GM08714 (cell line): ENCODE measurements around the gene SCFD2.

Experiments
- H3K4me3 ChIP-seq: fragments of 200-500 bp; sonication (Bioruptor generic); 2 replicates; pipeline ENCODE4 v1.5.1; 2014; ENCODE audit warnings: mild to moderate bottlenecking, low read length, inconsistent platforms
- ZNF274 ChIP-seq: IDR thresholded peaks from 2 replicates; pipeline ENCODE4 v1.6.1; 2012; ENCODE audit warnings: mild to moderate bottlenecking, low read depth, low read length

Gene SCFD2

DNA sequence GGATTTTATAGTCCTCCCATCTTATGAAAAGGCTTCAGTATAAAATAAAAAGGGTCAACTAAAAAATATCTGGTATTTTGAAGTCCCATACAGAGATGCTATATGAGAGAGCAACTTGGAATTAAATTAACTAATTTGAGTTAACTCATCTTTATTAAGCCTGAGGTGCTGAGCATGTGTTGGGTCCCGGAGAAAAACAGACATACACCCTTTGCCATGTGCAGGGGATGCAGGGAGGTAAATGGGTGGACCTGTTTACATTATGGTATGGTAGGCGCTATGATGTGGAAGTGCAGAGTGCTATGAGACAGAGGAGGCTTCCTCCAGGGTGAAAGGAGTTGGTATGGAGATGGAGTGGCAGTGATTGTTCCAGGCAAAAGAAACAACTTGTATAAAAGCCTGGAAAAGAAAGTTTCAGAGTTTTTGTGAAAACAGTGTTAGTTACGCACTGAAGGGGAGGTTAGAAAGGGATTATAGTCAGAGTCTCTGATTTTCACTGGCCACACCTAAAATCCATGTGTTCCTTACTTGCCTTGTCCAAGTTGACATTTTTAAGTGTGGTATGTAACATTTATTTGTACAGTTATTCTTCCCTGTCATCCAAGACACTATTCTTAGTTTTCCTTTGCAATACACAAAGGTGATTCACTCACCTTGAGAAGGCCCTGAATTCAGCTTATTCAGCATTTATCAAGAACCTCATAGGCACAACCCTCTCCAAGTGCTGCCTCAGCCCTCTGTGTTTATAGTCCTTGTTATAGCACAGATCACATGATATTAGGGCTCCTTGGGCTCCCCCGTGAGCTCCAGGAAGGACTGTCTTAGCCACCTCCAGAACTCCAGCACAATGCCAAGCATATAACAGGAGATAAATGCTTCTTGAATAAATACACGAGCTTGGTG, 351.7 kb downstream of the SCFD2 start:
- no peak for TF ChIP-seq ZNF274
- H3K4me3 ChIP-seq: no peak overlapping the region

DNA sequence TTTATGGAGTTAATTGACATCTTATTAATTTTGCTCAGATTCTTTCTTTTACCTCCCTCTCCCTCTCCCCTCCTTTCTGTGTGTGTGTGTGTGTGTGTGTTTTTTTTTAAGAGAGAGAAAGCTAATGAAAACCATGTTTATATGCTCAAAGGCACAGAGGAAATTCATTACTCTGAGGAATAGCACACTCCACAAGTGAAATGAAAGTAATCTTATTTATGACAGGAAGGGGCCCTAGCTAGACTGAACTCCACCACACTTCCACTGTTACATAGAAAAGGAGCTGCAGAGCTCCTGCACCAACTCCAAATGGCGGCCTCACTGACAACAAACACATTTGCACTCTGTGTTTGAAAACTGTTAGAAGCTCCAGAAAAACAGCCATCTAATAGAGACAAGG, 353.1 kb downstream of the SCFD2 start:
- peak overlapping the region; percentile 2; the same call in 1 of the 2 replicates for H3K4me3 ChIP-seq
- no peak for TF ChIP-seq ZNF274

- H3K4me3 ChIP-seq: no peak overlapping the region
- no peak for TF ChIP-seq ZNF274
Measured at GRCh38 chr4:53011259-53011905, 354.5 kb downstream of the SCFD2 start.

DNA sequence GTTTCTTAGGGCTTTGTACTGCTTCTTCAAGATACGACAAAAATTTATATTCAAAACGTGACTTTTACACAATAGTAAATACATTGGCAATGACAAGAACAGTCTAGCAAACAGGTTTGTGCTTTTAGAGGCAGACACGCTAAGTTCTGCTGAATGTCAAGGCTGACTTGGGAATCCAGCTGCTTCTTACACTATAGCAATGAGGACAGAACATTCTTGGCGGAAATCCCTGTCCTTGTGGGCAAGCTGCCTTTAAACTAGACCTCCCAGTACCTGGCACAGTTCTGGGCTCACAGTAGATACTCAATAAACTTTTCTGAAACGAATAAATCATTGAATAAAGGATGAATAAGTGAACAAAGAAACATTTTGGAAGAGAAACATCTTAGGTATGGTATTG, 355.5 kb downstream of the SCFD2 start:
- no peak for TF ChIP-seq ZNF274
- no peak overlapping the region for H3K4me3 ChIP-seq

GRCh38 chr4:53009824-53010223, 356.0 kb downstream of the SCFD2 start:
- no peak for TF ChIP-seq ZNF274
- H3K4me3 ChIP-seq: no peak overlapping the region

- TF ChIP-seq ZNF274: no peak
- H3K4me3 ChIP-seq: no peak overlapping the region
Measured at GRCh38 chr4:53007024-53007423, 358.8 kb downstream of the SCFD2 start.

- TF ChIP-seq ZNF274: no peak
- no peak overlapping the region for H3K4me3 ChIP-seq
Measured at GRCh38 chr4:53005808-53006207, 360.1 kb downstream of the SCFD2 start.

GRCh38 chr4:53005149-53005546, 360.7 kb downstream of the SCFD2 start:
- no peak for TF ChIP-seq ZNF274
- H3K4me3 ChIP-seq: no peak overlapping the region

- H3K4me3 ChIP-seq: no peak overlapping the region
- TF ChIP-seq ZNF274: no peak
Measured at GRCh38 chr4:53004497-53005148, 361.2 kb downstream of the SCFD2 start.

- no peak overlapping the region for H3K4me3 ChIP-seq
- no peak for TF ChIP-seq ZNF274
Measured at GRCh38 chr4:53003959-53004358, 361.9 kb downstream of the SCFD2 start.

- no peak for TF ChIP-seq ZNF274
- no peak overlapping the region for H3K4me3 ChIP-seq
Measured at GRCh38 chr4:53000560-53000959, 365.3 kb downstream of the SCFD2 start.

GRCh38 chr4:52999626-53000025, 366.2 kb downstream of the SCFD2 start:
- TF ChIP-seq ZNF274: no peak

DNA sequence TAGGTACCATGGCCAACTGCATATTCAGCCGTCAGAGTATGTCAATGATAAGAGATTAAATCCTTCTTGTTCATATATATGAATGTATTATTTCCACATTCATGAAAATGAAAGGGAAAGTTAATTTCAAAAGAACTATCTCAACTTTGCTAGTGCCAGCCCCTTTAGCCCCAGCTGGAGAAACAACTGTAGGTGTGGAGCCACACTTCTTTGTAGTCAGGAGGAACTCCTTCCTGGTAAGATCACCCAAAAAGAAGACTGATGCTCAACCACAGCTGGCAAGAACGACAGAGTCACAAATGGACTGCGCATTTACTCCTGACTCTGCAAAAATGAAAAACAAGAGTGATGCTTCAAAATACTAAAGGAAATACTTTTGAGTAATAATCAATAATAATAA, 367.4 kb downstream of the SCFD2 start:
- H3K4me3 ChIP-seq: no peak overlapping the region
- TF ChIP-seq ZNF274: no peak

More at GRCh38 chr4:52999626-53000025, 366.2 kb downstream of the SCFD2 start:
- H3K4me3 ChIP-seq: no peak overlapping the region

DNA sequence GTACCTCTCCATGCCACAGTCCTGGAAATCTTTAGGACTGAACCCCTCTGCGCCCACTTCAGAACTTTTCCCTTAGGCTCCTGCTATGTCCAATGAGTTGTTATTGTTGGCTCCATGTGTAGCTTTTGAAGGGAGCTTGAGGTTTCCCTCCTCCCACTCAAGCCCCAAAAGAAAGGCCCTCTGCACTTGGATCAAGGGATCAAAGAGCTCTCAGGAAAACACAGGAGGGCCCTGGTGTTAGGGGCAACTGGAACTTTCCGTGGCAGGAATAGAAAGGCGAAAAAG, 368.8 kb downstream of the SCFD2 start:
- no peak for TF ChIP-seq ZNF274

More for the DNA sequence above, 368.8 kb downstream of the SCFD2 start:
- no peak overlapping the region for H3K4me3 ChIP-seq
